Measurements from ENCODE around the gene CDC37L1.

DNA sequence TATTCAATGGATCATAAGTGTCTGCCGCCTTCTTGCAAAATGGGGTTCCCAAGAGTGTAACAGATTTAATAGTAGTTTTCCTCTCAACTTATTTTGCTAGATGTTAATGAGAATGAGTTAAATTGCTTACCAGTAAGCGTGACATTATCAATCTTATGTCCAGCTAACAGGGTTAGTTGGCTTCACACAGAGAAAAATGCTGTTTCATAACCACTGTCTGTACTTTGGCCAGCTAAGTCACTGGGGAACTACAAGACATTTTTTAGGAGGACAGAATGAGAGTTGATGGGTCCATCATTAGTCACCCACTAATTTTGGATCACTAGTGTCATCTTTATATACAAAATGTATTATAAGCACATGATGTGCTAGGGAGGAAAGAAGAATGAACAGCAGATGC lies 1.4 kb downstream of the CDC37L1 start:
- TF ChIP-seq, protein P1, sequence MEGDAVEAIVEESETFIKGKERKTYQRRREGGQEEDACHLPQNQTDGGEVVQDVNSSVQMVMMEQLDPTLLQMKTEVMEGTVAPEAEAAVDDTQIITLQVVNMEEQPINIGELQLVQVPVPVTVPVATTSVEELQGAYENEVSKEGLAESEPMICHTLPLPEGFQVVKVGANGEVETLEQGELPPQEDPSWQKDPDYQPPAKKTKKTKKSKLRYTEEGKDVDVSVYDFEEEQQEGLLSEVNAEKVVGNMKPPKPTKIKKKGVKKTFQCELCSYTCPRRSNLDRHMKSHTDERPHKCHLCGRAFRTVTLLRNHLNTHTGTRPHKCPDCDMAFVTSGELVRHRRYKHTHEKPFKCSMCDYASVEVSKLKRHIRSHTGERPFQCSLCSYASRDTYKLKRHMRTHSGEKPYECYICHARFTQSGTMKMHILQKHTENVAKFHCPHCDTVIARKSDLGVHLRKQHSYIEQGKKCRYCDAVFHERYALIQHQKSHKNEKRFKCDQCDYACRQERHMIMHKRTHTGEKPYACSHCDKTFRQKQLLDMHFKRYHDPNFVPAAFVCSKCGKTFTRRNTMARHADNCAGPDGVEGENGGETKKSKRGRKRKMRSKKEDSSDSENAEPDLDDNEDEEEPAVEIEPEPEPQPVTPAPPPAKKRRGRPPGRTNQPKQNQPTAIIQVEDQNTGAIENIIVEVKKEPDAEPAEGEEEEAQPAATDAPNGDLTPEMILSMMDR (conservative IDR thresholded peaks at IDR 0.05 in 1 of 2, IDR thresholded peaks at IDR 0.05 in 1 of 2; ENCODE audit: low read depth in 1 of 2, low read length in 2 of 2) = no peak
- no peak for TF ChIP-seq EZH2 (IDR thresholded peaks at IDR 0.05; ENCODE audit: low read length, missing control alignments)
